ENCODE results near the gene ADORA2A.

GRCh38 chr22:24433001-24433827 is 5.8 kb downstream of the ADORA2A start:
- TF ChIP-seq PHF8 (IDR thresholded peaks at IDR 0.05; ENCODE audit: borderline replicate concordance, low read depth), result no peak
- no peak for TF ChIP-seq FOSL2 (IDR thresholded peaks at IDR 0.05)
- no peak for TF ChIP-seq FOSL2 (CRISPR knock-in tag; IDR thresholded peaks at IDR 0.05)
- TF ChIP-seq RAD21 (conservative IDR thresholded peaks at IDR 0.05 in 1 of 2, IDR thresholded peaks at IDR 0.05 in 1 of 2), result no peak
- no peak for TF ChIP-seq CTCF (IDR thresholded peaks at IDR 0.05)
- TF ChIP-seq CHD2 (IDR thresholded peaks at IDR 0.05; ENCODE audit: low read length, partially characterized antibody), result no peak
- no peak for TF ChIP-seq USF2 (IDR thresholded peaks at IDR 0.05)
- no peak for TF ChIP-seq HES2 (IDR thresholded peaks at IDR 0.05)
- TF ChIP-seq ESRRA (IDR thresholded peaks at IDR 0.05; ENCODE audit: borderline replicate concordance, low read length), result no peak
- no peak for TF ChIP-seq MAZ (IDR thresholded peaks at IDR 0.05; ENCODE audit: borderline replicate concordance, low read depth, low read length)
- no peak for TF ChIP-seq CHD4 (IDR thresholded peaks at IDR 0.05; ENCODE audit: borderline replicate concordance)
- TF ChIP-seq NR3C1 (IDR thresholded peaks at IDR 0.05), result no peak
- no peak for TF ChIP-seq HMGXB4 (CRISPR knock-in tag; IDR thresholded peaks at IDR 0.05; ENCODE audit: borderline replicate concordance)
- no peak for TF ChIP-seq MAX (IDR thresholded peaks at IDR 0.05)

All from A549 (cell line).